Brain microvascular endothelial cell (primary cell): ENCODE measurements around the gene TMC8.

Source experiments
- DNase-seq: peaks from one replicate; pipeline ENCODE4 v3.0.0-alpha.2; 2020
- H3K27ac ChIP-seq: fragments of 250-450 bp; sonication (Bioruptor Pico); 2 replicates; pipeline ENCODE4 v1.5.1; 2020; ENCODE audit warnings: mild to moderate bottlenecking, moderate library complexity
- H3K27me3 ChIP-seq: fragments of 250-450 bp; sonication (Bioruptor Pico); replicated peaks from 2 replicates; pipeline ENCODE4 v1.5.1; 2020; ENCODE audit warnings: mild to moderate bottlenecking
- H3K36me3 ChIP-seq: fragments of 250-450 bp; sonication (Bioruptor Pico); replicated peaks from 2 replicates; pipeline ENCODE4 v1.5.1; 2020; ENCODE audit warnings: mild to moderate bottlenecking
- H3K4me3 ChIP-seq: 2 replicates; pipeline ENCODE4 v1.5.1; 2011; ENCODE audit warnings: low read depth, mild to moderate bottlenecking, control low read depth, low read length, moderate library complexity
- CTCF ChIP-seq: IDR thresholded peaks from 2 replicates; pipeline ENCODE4 v1.5.1; 2011; ENCODE audit warnings: low read depth, mild to moderate bottlenecking, moderate library complexity, low read length, control low read depth, inconsistent platforms; ENCODE audit errors: missing control alignments
- in situ Hi-C: cut with HindIII; loops from 2 replicates; pipeline ENCODE4 v1.10.0; 2017; ENCODE audit warnings: low sequenced_read_pairs, low pct_ligation_motif_present

TMC8 gene

GRCh38 chr17:78146471-78146869 lies 15.9 kb downstream of the TMC8 start:
- in situ Hi-C loops = no loop called here
- H3K4me3 ChIP-seq = no peak overlapping the region
- H3K36me3 ChIP-seq = no peaks in the 10 kb centered on the region
- H3K27ac ChIP-seq = no peak overlapping the region
- no peak for TF ChIP-seq CTCF
- no peak for DNase-seq
- no peaks in the 10 kb centered on the region for H3K27me3 ChIP-seq

- in situ Hi-C loops = no loop called here
- no peak overlapping the region for H3K27ac ChIP-seq
- H3K27me3 ChIP-seq = no peaks in the 10 kb centered on the region
These were observed 16.3 kb downstream of the TMC8 start for GRCh38 chr17:78146881-78147280.

DNA sequence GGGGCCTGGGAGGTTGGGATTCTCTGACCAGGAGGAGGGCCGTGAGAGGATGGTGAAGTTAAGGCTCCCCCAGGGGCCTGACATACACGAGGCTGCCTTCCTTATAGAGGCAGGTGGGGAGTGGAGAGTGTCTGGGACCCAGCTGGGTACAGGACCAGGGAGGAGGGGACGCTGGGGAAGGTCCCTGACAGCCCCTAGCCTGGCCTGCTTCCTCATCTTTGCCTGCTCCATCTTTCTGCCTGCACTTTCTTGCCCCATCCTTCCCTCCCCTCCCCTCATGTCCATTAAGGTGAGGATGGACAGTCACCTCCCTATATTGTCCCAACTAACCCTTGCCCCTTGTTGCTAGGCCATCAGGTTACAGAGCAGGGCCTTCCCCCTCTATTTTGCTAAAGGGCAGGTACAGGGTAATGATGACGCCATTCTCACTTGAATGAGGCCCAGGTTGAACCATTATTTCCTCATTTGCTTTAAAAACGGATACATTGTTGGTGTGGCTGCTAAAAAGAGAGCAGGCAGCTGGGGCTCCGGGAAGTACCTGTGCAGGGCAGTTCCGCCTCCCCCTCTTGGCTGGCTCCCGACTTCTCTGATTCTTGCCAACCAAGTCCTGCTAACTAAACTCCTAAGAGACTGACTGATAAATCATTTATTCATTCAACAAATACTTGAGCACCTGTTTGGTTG lies 16.9 kb downstream of the TMC8 start:
- H3K27ac ChIP-seq = no peak overlapping the region
- in situ Hi-C loops = no loop called here
- no peak for DNase-seq
- no peak overlapping the region for H3K4me3 ChIP-seq
- H3K36me3 ChIP-seq = no peaks in the 10 kb centered on the region
- no peaks in the 10 kb centered on the region for H3K27me3 ChIP-seq
- no peak for TF ChIP-seq CTCF

More at GRCh38 chr17:78146881-78147280, 16.3 kb downstream of the TMC8 start:
- DNase-seq = no peak
- no peaks in the 10 kb centered on the region for H3K36me3 ChIP-seq
- TF ChIP-seq CTCF = no peak
- no peak overlapping the region for H3K4me3 ChIP-seq

DNA sequence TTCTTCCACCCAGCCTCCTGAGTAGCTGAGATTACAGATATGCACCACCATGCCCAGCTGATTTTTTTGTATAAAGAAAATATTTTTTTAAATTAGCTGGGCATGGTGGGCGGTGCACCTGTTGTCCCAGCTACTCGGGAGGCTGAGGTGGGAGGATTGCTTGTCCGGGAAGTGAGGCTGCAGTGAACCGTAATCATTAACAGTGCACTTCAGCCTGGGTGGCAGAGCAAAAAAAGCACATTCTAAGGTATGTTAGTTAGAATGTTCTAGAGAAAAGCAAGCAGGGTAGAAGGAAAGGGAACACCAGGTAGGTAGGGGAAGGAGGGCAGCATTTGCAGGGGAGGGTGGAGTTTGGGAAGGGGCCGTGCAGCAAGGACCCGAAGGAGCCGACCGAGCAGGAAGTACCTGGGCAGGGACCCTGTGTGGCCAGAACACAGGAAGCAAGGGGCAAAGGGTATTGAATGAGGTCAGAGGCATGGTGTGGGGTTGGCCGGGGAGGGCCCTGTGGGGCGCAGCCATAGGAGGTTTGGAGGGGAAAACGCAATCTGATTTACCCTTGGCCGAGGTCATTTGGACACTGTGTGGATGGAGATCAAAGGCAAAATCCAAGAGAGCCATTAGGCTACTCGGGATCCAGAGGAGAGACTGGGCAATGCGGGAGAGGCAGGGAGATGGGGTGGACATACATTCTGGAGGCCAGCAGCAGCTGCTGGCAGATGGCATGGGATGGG lies 17.9 kb downstream of the TMC8 start:
- no peak overlapping the region for H3K4me3 ChIP-seq
- no peaks in the 10 kb centered on the region for H3K36me3 ChIP-seq
- TF ChIP-seq CTCF = no peak
- in situ Hi-C loops = no loop called here
- no peaks in the 10 kb centered on the region for H3K27me3 ChIP-seq
- no peak overlapping the region for H3K27ac ChIP-seq
- DNase-seq = no peak

DNA sequence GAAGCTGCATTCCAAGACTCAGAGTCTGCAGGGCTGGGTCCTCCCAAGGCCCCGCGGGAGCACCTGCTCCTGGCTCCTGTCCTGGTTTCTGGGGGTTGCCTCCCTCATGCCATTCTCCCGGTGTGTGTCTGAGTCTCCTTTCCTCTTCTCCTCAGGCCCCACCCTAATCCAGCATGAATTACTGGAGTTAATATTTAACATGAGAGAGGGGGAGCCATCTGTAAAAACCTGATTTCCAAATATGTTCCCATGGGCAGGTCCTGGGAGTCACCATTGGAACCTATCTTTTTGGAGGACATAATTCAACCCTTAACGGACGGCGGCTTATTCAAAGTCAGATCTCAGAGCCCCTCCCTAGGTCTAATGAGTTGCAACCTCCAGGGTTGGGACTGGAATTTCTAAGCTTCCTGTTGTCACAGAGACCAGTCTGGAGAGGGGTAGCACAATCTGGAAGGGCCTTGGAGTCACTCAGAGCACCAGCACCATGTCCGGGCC lies 21.0 kb downstream of the TMC8 start:
- Histone ChIP-seq H3K4me3 (no peak overlapping the region), H3K36me3 (no peaks in the 10 kb centered on the region), H3K27me3 (no peaks in the 10 kb centered on the region), H3K27ac (no peak overlapping the region)
- TF ChIP-seq CTCF = no peak
- no peak for DNase-seq
- in situ Hi-C loops = no loop called here
